Activated CD4-positive, alpha-beta T cell treated with anti-CD3 and anti-CD28 coated beads, Interleukin-2, amount 50 U/mL, for 16 hours (primary cell): ENCODE data around the gene CEP192.
"Not testable (repeated sequence)": the region's sequence is repeated elsewhere in the genome, so short reads cannot be mapped to it uniquely, and the experiment has no call there.

ENCODE experiments used
- DNase-seq: peaks from one replicate; pipeline ENCODE4 v3.0.0-alpha.2; 2020

CEP192 gene

GRCh38 chr18:12995424-12995823 lies 4.3 kb downstream of the CEP192 start:
- DNase-seq = no peak

GRCh38 chr18:12995952-12996477 lies 4.9 kb downstream of the CEP192 start:
- no peak for DNase-seq

DNA sequence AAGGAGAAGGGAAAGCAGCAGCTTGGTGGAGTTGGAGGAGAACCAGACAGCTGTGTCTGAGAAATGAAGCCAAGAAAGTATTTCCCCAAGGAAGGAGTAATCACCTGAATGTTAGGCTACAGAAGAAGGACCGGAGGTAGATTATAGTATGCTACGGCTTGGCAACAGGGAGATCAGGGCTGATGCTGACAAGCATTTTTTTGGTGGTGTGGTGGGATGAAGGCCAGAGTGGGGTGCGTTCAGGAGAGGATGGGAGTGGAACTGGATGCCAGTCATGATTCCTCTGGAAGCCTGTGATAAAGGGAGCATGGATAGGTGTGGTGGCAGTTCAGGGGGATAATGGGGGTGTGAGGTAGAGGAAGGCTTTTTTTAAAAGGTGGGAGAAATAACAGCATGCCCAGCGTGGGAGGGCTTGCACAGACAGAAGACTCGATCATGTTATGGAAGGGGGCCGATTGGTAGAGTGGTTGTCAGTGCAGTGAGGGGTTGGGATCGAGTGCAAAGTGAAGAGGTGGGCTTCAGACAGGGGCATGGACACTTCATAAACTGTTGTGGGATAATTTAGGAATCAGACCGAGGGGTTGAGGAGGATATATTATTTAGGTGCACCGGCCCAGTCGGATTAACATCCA lies 5.6 kb downstream of the CEP192 start:
- DNase-seq = no peak

DNA sequence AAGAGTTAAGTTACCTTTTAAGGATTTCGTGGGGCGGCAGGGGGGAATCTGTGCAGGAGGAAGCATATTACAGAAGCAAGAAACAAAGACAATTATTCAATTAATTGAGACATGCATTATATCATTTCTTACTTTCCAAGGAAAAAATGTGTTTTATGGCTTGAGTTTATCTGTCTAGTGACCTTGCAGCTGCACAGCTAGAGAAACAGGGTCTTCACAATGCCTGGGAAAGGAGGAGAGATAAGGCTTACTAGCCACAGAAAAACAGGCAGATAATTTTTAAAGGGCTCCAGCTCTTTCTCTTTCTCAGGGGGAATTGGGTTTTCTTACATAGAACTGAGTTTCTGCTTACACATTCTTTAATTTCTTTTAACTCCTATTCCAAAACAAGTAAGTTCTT lies 6.2 kb downstream of the CEP192 start:
- DNase-seq = not testable (repeated sequence)

DNA sequence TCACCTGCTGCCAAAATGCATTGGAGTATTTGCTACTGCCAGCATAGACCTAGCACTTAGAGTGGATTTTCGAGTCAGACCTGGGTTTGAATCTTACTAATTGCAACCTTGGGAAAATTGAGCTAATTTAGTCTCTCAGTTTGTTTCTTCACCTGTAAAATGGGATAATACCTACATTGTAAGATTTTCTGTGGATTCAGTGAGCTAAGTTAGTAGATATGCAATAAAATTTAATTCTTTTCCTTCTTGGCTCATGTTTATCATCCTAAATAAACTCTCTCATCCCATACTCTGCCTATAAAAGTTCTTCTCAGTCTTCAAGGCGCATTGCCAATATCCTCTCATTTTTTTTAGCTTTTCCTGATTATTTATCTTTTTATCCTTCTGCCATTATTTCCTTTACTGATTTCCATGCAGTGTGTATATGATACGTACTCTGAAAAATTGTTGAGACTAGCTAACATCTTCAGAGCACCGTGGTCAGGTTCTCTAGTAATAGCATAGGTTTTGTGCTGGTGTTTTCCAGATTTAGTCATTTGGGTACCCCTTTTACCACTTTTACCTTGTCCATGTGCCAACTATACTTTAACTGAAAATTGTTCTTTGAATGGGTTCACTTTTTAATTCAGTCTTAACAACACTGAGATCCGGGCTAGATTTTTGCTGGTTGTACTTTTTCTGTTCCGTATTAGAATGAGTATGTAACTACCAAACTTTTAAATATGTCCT lies 7.3 kb downstream of the CEP192 start:
- peak; percentile 77 for DNase-seq

- peak; percentile 41 for DNase-seq
These were observed 12.3 kb downstream of the CEP192 start for GRCh38 chr18:13003466-13003896.

DNA sequence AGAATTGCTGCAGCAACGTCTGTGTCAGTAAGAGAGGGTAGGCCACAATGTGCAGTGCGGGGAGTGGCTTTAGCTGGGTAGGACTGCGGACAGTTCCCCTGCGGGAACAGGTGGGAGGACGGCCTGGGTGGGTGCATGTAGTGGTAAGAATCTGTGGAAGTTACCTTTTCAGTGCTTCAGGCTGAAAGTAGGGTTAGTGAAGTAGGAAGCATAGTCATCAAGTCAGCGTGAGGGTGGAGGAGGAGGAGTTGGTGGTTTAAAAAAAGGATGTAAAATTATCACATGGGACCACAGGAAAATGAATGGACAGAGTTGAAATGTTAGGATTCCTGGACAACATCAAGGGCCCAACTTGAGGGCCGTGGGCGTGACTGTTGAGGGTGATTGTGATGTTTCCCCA lies 13.2 kb downstream of the CEP192 start:
- no peak for DNase-seq

GRCh38 chr18:13005289-13005688 lies 14.1 kb downstream of the CEP192 start:
- DNase-seq = no peak

DNA sequence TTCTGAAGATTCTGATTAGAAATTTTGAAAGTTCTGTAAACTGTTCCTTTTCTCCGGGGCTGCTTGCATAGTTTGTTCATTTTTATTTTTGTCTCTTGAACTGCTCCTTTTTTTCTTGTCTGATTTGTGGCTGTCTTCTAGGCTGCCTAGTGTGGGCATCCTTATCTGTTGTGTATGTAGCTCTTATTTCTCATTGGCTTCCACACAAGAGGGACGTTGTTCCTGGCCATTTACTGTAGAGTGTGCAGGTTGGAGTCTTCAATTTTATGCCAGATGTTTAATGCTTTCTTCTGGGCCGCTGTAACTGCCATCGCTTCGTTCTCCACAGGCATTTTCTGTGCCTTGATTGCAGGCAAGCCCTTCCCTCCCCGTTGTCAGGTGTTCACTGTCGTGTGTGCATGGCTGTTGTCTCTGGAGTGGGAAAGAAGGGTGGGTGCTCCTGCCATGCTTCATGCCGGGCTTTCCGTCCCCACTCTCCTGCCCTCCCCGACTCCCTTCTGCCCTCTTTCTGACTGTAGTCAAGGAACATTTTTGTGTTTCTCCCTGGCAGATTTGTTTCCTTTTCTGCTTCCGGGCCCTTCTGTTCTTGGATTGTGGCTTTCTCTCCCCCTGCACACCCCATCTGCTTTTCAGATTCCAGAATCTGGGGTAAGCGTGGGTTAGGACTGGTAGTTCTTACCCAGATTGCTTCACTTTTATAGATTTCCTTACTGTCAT lies 15.5 kb downstream of the CEP192 start:
- DNase-seq = no peak

DNA sequence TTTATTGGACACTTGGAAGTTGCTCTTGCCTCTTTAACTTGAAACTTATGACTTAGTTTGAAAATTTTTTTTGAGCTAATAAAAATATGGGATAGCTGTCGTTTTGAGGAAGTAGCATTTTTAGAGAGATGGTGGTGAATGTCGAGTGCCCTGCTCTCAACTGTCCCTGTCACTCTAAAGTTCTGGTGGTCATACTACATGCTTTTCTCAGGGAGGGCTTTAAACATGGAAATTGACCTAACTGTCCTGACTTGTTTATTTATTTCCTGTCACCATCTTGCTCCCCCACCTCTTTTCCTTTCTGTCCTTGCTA lies 16.0 kb downstream of the CEP192 start:
- DNase-seq = no peak

DNA sequence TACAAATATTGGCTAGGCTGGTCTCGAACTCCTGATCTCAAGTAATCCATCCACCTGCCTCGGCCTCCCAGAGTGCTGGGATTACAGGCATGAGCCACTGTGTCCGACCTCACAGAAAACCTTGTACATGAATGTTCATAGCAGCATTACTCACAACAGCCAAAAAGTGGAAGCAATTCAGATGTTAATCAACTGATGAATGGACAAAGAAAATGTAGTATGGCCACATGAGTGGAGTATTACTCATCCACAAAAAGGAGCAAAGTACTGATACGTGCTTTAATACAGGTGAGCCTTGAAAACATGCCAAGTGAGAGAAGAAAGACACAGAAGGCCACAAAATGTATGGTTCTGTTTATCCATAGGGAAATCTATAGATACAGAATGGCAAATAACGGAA lies 20.6 kb downstream of the CEP192 start:
- DNase-seq = no peak

GRCh38 chr18:13014232-13014631 lies 23.1 kb downstream of the CEP192 start:
- no peak for DNase-seq

DNA sequence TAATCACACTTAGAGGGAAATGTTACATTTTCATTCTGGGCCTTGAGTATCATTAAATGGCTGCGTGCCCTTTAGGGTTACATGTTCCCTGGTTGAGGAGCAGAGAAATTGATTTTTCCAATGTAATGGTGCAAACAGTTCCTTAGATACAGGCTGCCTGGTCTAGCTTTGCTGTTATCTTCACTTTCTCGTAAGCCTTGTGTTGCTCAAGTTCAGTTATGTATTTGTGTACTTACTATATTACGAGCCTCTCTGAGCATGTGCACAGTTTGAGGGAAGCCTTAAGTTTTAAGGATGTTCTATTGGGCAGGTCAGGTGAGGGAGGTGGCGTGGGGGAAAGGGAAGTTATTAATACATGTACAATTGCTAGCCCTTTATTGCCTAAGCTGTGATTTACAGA lies 23.7 kb downstream of the CEP192 start:
- no peak for DNase-seq

DNA sequence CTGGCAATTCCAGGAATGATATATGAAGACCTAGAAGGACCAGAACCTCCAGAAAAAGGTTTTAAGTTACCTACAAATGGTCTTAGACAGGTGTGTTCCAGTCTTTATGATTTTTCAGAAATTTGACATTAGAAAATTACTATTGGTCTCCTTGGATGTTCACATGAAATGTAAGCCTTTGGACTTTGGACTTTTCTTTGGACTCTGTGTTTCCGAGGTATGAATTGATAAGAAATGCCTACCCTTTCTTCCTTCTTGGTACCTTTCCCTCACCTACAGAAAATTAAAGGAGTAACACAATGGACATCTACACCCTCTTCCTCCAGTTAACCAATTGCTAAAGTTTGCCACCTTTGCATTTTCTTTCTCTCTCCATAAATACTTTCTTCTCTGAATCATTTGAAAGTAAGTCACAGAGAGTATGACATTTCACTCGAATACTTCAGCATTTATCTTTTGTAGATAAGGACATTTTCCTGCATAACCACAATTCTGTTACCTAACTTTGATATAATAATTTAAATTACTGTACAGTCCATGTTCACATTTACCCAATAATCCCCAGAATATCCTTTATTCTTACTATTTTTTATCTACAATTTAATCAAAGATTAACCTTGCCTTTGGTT lies 26.2 kb downstream of the CEP192 start:
- no peak for DNase-seq

DNA sequence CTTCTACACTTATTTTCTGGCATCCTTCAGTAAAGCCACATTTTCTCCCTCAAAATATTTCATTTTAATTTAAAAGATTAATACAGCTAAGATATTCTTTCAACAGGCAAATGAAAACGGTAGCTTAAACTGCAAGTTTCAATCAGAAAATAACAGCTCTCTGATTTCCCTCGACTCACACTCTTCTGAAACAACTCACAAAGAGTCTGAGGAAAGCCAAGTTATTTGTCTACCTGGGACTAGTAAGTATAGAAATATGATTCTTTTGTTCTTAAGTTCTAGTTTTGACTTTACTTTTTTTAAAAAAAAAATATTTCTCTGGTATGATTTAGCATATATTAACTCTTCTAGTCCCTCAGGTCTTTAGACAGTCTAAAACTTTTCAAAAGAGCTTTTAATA lies 27.2 kb downstream of the CEP192 start:
- DNase-seq = peak; percentile 44

DNA sequence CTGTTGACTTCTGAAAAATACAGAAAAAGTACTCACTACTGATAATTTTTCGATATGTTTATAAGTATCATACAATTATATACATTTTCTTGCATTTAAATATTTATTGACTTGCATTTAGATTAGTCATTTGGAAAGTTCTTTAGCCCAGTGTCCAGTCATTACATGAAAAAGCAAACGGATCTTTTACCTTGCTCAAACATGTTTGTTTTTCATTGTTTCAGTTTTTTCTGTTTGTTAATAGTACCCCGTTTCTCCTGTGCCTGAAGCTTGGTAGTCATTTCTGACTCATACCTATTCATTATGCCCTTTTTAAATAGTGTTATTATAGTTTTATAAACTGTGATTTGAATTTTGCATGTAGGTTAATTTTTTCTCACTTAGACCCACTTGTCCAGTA lies 28.1 kb downstream of the CEP192 start:
- DNase-seq = peak; percentile 81

GRCh38 chr18:13022644-13023043 lies 31.5 kb downstream of the CEP192 start:
- DNase-seq = no peak

DNA sequence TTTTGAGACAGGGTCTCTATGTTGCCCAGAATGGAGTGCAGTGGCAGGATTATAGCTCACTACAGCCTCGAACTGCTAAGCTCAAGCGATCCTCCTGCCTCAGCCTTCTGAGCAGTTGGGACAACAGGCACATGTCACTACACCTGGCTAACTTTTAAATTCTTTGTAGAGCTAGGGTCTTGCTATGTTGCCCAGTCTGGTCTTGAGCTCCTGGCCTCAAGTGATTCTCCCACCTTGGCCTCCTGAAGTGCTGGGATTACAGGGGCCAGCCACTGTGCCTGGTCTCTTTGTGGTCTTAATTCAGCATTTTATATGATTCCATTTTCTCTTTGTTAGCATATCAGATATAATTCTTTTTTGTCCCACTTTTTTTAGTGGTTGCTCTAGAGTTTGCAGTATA lies 34.1 kb downstream of the CEP192 start:
- no peak for DNase-seq

DNA sequence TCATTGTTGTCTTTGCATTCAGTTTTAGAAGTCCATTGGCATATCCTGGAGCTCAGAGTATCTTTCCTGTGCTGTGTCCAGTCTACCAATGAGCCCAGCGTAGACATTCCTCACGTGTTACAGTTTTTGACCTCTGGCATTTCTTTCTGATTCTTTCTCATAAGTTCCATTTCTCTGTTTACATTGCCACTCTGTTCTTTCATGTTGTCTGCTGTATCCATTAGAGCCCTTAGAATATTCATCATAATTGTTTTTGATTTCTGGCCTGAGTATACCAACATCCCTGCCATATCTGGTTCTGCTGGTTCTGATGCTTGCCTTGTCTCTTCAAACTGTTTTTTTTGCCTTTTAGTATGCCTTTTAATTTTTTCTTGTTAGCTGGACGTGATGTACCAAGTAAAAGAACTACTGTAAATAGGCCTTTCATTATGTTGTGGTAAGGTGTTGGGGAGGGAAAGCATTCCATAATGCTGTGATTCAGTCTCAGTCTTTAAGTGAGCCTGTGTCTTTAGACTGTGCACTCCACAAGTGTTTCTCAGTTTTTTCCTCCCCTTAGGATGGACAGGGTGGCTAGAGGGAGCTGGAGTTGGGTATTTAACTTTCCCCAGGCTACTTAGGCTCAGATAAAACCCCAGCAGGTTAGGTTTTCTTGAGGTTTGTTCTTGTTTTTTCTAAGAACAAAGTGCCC lies 35.6 kb downstream of the CEP192 start:
- DNase-seq = no peak

DNA sequence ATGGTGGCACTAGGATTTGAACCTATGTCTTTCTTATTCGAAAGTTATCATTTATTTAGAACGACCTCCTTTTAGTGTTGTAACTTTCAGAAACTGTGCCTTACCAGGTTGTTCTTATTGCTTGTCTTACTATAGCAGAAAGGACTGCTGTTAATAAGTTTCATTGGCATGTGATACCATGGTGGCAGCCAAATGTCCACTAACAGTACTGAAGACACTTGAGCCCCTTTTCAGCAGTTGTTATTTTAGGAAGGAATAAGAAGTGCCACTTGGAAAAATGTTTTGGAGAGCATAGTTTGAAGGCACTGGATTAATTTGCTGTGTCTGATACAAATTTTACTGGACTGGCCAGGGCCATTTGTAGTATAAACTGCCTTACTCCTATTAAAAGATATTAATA lies 37.7 kb downstream of the CEP192 start:
- no peak for DNase-seq

- DNase-seq = peak; percentile 67
These were observed 41.0 kb downstream of the CEP192 start for GRCh38 chr18:13032173-13032572.

DNA sequence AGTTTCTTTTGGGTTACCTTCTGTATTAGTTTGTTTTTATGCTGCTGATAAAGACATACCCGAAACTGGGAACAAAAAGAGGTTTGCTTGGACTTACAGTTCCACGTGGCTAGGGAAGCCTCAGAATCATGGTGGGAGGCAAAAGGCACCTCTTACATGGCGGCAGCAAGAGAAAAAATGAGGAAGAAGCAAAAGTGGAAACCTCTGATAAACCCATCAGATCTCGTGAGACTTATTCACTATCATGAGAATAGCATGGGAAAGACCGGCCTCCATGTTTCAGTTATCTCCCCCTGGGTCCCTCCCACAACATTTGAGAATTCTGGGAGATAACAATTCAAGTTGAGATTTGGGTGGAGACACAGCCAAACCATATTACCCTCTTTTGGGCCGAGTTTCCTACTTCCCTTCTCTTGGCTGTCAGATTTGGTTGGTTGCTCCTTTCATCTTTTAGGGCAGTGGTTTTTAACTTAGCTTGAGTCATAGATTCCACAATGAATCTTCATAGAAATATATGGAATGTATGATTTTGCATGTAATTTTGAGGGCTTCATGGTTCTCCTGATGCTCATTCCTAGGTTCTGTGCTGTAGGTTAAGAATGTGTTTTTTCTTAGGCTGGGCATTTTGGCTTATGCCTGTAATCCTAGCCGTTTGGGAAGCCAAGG lies 44.2 kb downstream of the CEP192 start:
- no peak for DNase-seq
